ENCODE data around the gene SORCS2. TPM values are rescaled to one million over a fixed set of nuclear protein-coding genes. Genes with fewer than 3 reads are reported as not detected.

SORCS2 gene
- total and polyA plus RNA-seq, 7 donors = 0.18 to 1.5 (median 0.36) TPM

DNA sequence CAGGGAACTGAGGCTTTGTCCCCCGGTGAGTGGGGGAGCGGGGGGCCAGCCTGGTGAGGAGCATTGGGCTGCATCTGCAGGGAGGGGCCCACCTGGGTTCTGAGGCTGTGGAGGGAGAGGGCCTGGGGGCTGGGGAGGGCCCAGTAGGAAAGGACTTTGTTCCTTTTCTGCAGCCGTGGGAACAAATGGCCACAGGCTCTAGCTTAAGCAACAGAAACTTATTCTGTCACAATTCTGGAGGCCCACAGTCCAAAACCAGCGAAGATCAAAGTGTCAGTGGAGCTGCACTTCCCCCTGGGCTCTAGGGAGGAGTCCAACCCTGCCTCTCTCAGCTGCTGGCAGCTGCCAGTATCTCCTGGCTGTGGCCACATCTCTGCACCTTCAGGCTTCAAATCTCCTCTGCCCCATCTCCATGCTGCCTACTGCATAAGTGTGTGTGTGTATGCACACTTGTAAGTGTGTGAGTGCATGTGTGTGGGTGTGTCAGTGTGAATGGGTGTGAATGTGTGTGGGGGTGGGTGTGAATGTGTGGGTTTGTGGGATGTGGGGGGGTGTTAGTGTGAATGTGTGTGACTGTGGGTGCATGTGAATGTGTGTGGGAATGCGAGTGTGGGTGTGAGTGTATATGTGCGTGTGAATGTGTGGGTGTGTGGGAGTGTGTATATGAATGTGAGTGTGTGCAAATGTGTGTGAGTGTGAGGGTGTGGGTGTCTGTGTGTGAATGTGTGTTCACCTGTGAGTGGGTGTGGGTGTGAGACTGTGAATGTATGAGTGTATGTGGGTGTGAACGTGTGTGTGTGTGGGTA, 446.8 kb downstream of the SORCS2 start:
- DNase-seq (no peak), ATAC-seq (no peak)
- WGBS, 3 donors = 79 to 92% (median 84%) methylated on average over 7 of the region's 7 CpGs
- TF ChIP-seq, protein P1, sequence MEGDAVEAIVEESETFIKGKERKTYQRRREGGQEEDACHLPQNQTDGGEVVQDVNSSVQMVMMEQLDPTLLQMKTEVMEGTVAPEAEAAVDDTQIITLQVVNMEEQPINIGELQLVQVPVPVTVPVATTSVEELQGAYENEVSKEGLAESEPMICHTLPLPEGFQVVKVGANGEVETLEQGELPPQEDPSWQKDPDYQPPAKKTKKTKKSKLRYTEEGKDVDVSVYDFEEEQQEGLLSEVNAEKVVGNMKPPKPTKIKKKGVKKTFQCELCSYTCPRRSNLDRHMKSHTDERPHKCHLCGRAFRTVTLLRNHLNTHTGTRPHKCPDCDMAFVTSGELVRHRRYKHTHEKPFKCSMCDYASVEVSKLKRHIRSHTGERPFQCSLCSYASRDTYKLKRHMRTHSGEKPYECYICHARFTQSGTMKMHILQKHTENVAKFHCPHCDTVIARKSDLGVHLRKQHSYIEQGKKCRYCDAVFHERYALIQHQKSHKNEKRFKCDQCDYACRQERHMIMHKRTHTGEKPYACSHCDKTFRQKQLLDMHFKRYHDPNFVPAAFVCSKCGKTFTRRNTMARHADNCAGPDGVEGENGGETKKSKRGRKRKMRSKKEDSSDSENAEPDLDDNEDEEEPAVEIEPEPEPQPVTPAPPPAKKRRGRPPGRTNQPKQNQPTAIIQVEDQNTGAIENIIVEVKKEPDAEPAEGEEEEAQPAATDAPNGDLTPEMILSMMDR (IDR thresholded peaks at IDR 0.05) = no peak
- Histone ChIP-seq H3K27me3 (ENCODE audit: insufficient read depth in 3 of 3, low read length in 2 of 3) (peaks cover 0 to 22% (median 2%) of the 10 kb centered on the region in 3 donors), H3K36me3 (ENCODE audit: insufficient read depth in 1 of 2, low read depth in 1 of 2) (no peaks in the 10 kb centered on the region), H3K27ac (no peak overlapping the region), H3K4me3 (no peak overlapping the region), H3K4me1 (no peaks in the 10 kb centered on the region), H3K9me3 (no peaks in the 10 kb centered on the region)
- intact Hi-C loops (cut with DNase I) = no loop called here

DNA sequence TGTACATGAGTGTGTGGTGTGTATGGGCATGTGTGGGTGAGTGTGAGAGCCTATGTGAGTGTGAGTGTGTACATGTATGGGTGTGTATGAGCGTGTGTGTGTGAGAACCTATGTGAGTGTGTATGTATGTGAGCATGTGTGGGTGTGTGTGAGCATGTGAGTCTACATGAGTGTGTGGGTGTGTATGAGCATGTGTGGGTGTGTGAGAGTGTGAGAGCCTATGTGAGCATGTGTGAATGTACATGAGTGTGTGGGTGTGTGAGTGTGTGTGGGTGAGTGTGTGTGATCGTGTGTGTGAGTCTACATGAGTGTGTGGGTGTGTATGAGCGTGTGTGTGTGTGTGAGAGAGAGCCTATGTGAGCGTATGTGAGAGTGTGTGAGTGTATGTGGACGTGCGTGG, 447.8 kb downstream of the SORCS2 start:
- TF ChIP-seq, protein P1 (IDR thresholded peaks at IDR 0.05) = no peak
- H3K36me3 ChIP-seq (ENCODE audit: insufficient read depth in 1 of 2, low read depth in 1 of 2) = no peaks in the 10 kb centered on the region
- H3K9me3 ChIP-seq = peaks cover 2% of the 10 kb centered on the region
- peaks cover 0 to 17% (median 0%) of the 10 kb centered on the region in 3 donors for H3K27me3 ChIP-seq (ENCODE audit: insufficient read depth in 3 of 3, low read length in 2 of 3)
- no peaks in the 10 kb centered on the region for H3K4me1 ChIP-seq
- DNase-seq (no peak), ATAC-seq (no peak)
- 82 to 89% (median 82%) methylated on average over 6 of the region's 6 CpGs for WGBS, 3 donors
- no peak overlapping the region for H3K4me3 ChIP-seq
- intact Hi-C loops (cut with DNase I) = no loop called here
- H3K27ac ChIP-seq = no peak overlapping the region

DNA sequence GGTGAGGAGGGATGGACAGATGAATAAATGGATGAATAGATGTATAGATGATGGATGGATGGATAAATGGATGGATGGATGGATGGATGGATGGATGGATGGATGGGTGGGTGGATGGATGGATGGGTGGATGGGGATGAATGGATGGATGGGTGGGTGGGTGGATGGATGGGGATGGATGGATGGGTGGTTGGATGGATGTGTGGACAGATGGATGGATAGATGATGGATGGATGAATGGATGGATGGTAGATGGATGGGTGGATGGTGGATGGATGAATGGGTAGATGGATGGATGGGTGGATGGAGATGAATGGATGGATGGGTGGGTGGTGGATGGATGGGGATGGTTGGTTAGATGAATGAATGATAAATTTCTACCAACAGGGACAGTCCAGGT, 449.4 kb downstream of the SORCS2 start:
- Histone ChIP-seq H3K4me3 (no peak overlapping the region), H3K36me3 (ENCODE audit: insufficient read depth in 1 of 2, low read depth in 1 of 2) (no peaks in the 10 kb centered on the region), H3K27me3 (ENCODE audit: insufficient read depth in 3 of 3, low read length in 2 of 3) (peaks cover 0 to 18% (median 0%) of the 10 kb centered on the region in 3 donors), H3K9me3 (peaks cover 2% of the 10 kb centered on the region), H3K27ac (no peak overlapping the region), H3K4me1 (no peaks in the 10 kb centered on the region)
- ATAC-seq (no peak), DNase-seq (no peak)
- TF ChIP-seq, protein P1 (IDR thresholded peaks at IDR 0.05) = no peak
- intact Hi-C loops (cut with DNase I) = no loop called here

DNA sequence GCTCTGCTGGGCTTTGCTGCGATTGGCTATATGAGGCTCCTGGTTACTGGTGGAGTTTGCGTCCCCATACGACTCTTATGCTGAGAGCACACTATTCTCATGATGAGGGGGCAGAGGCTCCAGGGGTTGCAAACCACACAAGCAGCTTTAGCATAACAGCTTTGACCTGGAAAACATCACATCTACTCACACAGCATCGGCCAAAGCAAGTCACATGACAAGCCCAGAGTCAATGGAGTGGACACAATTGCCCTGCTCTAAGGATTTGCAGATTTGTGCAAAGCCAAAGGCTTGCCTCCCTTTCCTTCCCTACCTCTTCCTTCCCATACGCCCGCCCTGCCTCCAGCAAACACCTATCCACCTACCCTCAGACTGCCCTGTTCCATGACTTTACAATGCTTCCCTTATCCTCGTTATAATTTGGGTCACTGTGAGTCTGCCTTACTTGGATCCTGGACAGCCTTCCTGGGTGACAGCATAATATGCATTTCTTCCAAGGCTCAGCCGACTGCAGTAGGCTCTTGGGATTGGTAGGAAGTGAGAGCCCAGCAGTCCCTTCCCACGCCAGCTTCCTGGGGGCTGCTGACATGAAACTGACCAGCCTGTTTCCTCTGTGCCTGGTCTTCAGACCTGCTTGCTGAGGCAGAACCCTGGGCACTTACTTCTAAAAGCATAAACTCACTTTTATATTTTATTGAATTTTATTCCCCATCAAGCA, 450.6 kb downstream of the SORCS2 start:
- Histone ChIP-seq H3K4me1 (no peaks in the 10 kb centered on the region), H3K36me3 (ENCODE audit: insufficient read depth in 1 of 2, low read depth in 1 of 2) (no peaks in the 10 kb centered on the region), H3K27ac (no peak overlapping the region), H3K27me3 (ENCODE audit: insufficient read depth in 3 of 3, low read length in 2 of 3) (peaks cover 0 to 12% (median 0%) of the 10 kb centered on the region in 3 donors), H3K4me3 (no peak overlapping the region), H3K9me3 (peaks cover 2% of the 10 kb centered on the region)
- DNase-seq (no peak), ATAC-seq (no peak)
- TF ChIP-seq, protein P1 (IDR thresholded peaks at IDR 0.05) = no peak
- intact Hi-C loops (cut with DNase I) = no loop called here
- WGBS, 3 donors = 50 to 58% (median 51%) methylated on average over 9 of the region's 9 CpGs

Data from psoas muscle (tissue), 8 donors.